IgD-negative memory B cell (primary cell): Measurements from ENCODE around the gene HOXA5. TPM values are rescaled to one million over a fixed set of nuclear protein-coding genes. Genes with fewer than 3 reads are reported as not detected.

Source experiments
- H3K27ac Mint-ChIP-seq, 3 donors: one replicate each; pipeline ENCODE4 v1.8.0; 2020 to 2022; ENCODE audit warnings: mild to moderate bottlenecking in 3 of 3, mixed read lengths in 3 of 3, moderate library complexity in 1 of 3
- H3K27me3 Mint-ChIP-seq: one replicate; pipeline ENCODE4 v1.8.0; 2021; ENCODE audit warnings: mixed read lengths
- H3K36me3 Mint-ChIP-seq: one replicate; pipeline ENCODE4 v1.8.0; 2020; ENCODE audit warnings: mild to moderate bottlenecking, mixed read lengths
- H3K4me1 Mint-ChIP-seq, 3 donors: one replicate each; pipeline ENCODE4 v1.8.0; 2020 to 2022; ENCODE audit warnings: mixed read lengths in 3 of 3, mild to moderate bottlenecking in 1 of 3
- H3K4me3 Mint-ChIP-seq, 4 donors: one replicate each; pipeline ENCODE4 v1.8.0; 2020 to 2022; ENCODE audit warnings: mild to moderate bottlenecking in 4 of 4, mixed read lengths in 4 of 4, moderate library complexity in 3 of 4
- H3K9me3 Mint-ChIP-seq, 3 donors: one replicate each; pipeline ENCODE4 v1.8.0; 2020 to 2021; ENCODE audit warnings: mixed read lengths in 3 of 3, mild to moderate bottlenecking in 1 of 3
- polyA plus RNA-seq: library from polyadenylated mRNA; unstranded; fragments of 300-500 nt; fragmentation: Illumina TruSeq; gene quantifications from one replicate; pipeline ENCODE4 v1.2.3, GENCODE V29; 2021

The HOXA5 gene
- polyA plus RNA-seq, 1 donor from 2014 or later = not detected

DNA sequence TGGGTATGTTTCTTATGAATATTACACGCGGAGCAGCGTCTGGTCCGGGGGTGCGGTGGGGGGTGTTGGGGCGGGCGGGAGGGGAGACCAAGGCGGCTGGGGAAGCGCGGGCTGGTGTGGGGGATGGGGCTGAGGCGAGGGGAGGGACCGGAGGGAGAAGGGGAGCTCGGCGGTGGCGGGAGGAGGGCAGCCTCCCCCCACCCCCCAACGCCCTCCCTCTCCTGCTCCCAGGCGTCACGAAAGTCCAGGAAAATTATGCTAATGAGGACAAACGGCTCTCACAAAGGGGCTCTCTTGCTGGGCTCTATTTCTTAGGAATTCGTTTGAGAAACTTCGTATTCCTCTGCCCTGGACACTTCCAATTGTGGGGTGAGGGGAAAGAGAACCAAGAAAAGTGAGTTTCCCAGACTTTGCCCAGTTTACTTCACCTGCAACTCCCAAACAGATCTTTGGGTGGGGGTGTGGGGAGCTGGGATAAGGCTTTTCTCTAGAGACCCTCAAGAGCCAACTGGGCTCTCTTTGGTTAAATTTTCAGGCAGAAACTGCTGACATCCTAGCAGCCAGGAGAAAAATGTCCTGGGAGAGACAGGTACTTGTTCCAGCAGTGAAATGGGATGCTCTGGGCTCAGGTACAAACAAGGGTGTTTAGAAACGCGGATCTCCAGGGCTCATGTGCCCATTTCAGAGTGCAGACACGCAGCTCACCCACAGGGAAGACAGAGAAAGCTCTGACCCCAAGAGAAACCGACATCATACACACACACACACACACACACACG lies 29.3 kb downstream of the HOXA5 start:
- H3K9me3 Mint-ChIP-seq = no peaks in the 10 kb centered on the region
- no peaks in the 10 kb centered on the region for H3K36me3 Mint-ChIP-seq
- no peak overlapping the region for H3K4me3 Mint-ChIP-seq
- peaks cover 2% of the 10 kb centered on the region for H3K27me3 Mint-ChIP-seq
- no peaks in the 10 kb centered on the region for H3K4me1 Mint-ChIP-seq
- H3K27ac Mint-ChIP-seq = no peak overlapping the region

DNA sequence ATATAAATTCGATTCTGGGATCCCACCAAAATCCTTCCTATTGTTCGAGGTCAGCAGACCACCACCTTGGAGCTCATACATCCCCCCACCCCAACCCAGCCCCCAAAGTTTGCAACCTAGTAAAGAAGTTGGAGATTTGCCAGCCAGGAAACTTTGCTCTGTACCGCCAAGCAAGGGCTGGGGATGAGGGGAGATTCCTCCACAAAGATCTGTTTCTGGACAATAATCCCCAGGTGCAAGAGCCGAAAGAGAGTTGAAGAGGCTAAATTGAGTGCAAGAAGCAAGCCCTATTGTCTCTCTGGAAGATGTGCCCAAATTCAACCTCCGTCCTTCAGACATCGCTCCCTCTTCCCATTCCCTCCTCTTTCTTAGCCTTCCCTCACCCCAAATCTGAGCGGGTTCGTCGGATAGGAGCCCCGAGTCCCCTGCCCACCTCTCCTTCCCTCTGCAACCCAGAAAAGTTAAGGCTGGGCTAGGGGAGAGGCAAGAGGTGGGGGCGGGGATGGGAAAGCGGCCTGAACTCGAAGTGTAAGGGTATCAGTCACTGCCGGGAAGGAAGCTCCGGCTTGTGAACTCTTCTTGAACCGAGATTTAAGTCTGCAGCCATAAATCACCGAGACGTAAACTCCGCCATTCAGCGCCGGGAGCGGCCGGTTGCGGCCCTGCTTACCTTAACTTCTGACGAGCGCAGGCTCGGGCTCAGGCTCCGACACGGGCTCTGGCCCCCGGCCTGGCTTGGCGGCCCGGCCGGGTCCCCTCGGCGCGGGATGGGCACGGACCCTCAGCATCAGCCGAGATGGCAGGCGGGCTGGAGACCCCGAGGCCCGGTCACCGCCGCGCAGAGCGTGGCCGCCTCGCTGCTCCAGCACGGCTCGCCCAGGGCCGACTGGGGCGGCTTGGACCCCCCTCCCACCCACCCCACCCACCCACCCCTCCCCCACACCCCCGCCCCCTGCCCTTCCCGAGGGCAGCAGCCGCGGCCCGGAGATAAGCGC lies 30.2 kb downstream of the HOXA5 start:
- H3K4me3 Mint-ChIP-seq = no peak overlapping the region
- H3K36me3 Mint-ChIP-seq = peaks cover 2% of the 10 kb centered on the region
- H3K9me3 Mint-ChIP-seq = no peaks in the 10 kb centered on the region
- H3K27ac Mint-ChIP-seq = no peak overlapping the region
- H3K27me3 Mint-ChIP-seq = peaks cover 2% of the 10 kb centered on the region
- H3K4me1 Mint-ChIP-seq = no peaks in the 10 kb centered on the region

DNA sequence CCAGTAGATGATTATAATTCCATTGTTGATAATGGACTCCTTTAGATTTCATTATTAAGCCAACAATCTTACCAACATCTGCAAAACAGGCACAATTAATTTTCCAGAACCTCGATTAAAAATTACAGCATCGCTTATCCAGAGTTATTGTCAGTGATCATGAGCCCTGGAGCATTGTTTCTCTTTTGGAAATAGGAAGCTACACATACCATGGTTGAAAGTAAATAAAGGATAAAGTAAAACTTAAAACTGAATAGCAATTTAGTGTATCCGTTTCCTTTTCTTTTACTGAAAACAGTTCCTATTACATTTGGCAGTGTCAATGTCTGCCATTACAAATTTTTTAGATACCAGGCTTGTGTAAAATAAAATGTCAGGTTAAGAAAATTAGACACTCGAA lies 31.1 kb downstream of the HOXA5 start:
- peaks cover 2% of the 10 kb centered on the region for H3K36me3 Mint-ChIP-seq
- no peak overlapping the region for H3K4me3 Mint-ChIP-seq
- H3K4me1 Mint-ChIP-seq = peaks cover 0 to 1% (median 0%) of the 10 kb centered on the region in 3 donors
- no peaks in the 10 kb centered on the region for H3K9me3 Mint-ChIP-seq
- H3K27me3 Mint-ChIP-seq = peaks cover 2% of the 10 kb centered on the region
- H3K27ac Mint-ChIP-seq = no peak overlapping the region

DNA sequence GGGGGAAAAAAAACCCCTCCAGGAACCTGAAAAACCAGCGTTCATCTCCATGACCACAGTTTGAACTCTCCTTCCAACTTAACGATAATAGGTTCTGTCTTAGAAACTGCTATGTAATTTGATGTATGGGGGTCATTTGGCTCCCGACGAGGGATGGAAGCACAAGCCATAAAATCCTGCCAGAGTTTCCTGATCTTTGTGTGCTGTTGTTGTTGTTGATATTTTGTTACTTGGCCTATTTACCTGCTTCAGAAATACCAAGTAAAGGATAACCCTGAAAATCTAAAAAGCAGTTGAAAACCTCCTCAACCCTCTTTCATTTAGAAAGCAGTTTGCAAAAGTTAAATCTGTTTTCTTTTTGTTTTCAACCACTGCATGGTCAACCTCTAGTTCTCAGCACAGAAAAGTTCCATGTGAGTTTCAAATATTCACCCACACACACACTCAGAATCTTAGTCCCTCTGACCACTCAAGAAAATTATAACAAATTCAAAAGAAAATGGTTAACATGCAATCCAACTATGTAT lies 31.7 kb downstream of the HOXA5 start:
- peaks cover 2% of the 10 kb centered on the region for H3K27me3 Mint-ChIP-seq
- no peak overlapping the region for H3K4me3 Mint-ChIP-seq
- H3K27ac Mint-ChIP-seq = no peak overlapping the region
- peaks cover 2% of the 10 kb centered on the region for H3K36me3 Mint-ChIP-seq
- H3K9me3 Mint-ChIP-seq = no peaks in the 10 kb centered on the region
- peaks cover 0 to 1% (median 0%) of the 10 kb centered on the region in 3 donors for H3K4me1 Mint-ChIP-seq

DNA sequence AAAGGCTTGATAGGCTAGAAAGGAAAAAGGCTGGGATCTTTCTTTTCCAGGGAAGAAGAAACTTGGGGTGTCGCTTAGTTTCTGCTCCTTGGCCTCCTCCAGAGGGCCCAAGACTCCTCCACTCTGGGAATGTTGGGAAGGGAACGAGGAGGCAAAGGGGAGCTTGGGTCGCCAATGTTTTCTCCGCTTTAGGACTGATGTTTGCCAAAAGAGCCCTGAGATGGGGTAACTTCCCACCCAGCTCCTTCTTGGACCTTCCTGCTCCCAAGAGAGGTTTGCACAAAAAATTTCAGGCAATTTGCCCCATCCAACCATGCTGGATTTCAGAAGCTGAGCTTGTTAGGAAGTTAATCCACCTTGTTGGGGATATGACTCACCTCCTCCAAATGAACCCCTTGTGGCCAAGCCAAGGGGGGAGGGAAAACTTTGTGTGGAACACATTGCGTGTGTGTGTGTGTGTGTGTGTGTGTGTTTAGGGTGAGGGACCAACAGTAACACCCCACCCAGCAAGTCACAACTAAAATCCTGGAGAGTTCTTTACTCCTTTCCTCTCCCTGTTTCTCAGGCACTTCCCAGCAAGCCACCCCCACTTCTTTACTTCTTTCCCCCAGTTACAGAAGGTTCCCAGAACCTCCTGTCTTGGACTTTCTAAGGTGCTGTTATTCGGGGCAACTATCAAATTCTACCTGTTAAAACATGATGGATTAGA lies 32.3 kb downstream of the HOXA5 start:
- Mint-ChIP-seq H3K4me3 (no peak overlapping the region), H3K27ac (no peak overlapping the region), H3K36me3 (peaks cover 2% of the 10 kb centered on the region), H3K4me1 (peaks cover 0 to 1% (median 0%) of the 10 kb centered on the region in 3 donors), H3K9me3 (no peaks in the 10 kb centered on the region), H3K27me3 (peaks cover 2% of the 10 kb centered on the region)

DNA sequence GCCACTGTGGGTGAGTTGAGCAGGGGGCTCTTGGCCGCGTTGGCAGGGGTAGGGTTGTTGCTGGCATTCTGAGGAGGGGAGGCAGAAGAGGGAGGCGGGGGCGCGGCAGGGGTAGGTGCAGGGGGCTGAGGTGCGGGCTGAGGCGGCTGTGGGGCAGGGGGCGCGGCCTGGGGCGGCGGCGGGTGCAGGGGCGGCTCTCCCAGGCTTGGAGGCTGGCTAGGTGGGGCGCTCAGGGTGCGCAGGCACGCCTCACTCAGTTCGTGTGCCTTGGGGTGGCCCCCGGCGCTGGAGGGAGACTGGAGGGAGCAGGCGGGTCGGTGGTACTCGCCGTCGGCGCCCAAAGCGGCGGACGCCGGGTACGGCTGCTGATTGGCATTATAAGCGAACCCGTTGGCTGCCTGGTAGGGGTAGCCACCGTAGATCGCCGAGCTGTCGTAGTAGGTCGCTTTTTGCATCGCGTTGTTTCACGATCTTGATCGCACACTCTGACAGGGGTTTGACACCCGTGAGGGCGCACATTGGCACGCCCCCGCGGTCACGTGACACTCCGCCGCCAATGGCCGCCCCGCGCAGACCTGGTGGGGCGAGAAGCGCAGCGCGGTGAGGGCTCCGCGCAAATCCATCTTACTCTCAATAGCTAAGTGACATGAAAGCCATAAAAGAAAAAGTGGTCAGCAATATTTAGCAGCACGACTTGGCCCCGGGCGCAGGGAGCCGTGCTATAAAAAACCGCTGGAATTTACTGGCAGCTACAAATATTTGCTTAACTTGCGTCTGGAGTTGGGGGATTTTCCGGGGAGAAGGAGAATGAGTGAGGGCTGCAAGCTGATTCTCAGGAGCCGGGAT lies 33.1 kb downstream of the HOXA5 start:
- H3K27me3 Mint-ChIP-seq = peaks cover under 1% of the 10 kb centered on the region
- no peaks in the 10 kb centered on the region for H3K9me3 Mint-ChIP-seq
- no peak overlapping the region for H3K27ac Mint-ChIP-seq
- H3K4me1 Mint-ChIP-seq = peaks cover 0 to 1% (median 0%) of the 10 kb centered on the region in 3 donors
- no peak overlapping the region for H3K4me3 Mint-ChIP-seq
- H3K36me3 Mint-ChIP-seq = peaks cover 2% of the 10 kb centered on the region

DNA sequence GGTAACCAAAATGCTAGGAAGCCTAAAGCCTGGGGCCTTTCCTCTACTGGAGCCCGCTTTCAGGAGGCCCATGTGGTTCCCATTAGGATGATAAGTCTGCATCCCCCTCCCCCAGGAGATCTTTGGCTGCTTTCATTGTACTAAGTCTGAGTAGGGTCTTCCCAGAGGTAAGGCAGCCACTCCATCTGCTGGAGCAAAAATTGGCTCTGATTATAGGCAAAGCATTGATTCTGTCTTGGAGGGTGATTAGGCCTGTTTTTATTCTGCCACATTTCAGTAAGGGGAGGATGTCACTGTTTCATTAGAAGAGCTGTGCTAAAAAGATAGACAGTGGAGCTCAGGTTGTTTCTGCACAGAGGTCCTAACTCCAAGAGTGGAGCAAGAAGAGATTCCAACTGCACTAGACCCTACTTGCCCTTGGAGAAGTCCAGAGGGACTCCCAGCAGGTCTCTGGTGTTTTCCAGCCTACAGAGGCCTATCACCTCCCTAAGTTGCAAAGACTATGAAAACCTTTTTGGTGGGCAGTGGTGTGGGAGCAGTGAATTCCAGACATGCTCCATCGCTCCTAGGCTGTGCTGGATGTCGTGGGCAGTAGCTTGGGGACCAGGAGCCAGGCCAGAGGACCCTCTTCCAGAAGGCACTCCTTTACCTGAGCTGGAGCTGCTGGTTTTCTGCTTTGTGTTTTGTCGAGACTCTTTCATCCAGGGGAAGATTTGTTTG lies 33.9 kb downstream of the HOXA5 start:
- H3K36me3 Mint-ChIP-seq = peaks cover 2% of the 10 kb centered on the region
- H3K4me3 Mint-ChIP-seq = no peak overlapping the region
- peaks cover 0 to 1% (median 0%) of the 10 kb centered on the region in 3 donors for H3K4me1 Mint-ChIP-seq
- H3K9me3 Mint-ChIP-seq = no peaks in the 10 kb centered on the region
- peaks cover 3% of the 10 kb centered on the region for H3K27me3 Mint-ChIP-seq
- H3K27ac Mint-ChIP-seq = no peak overlapping the region

DNA sequence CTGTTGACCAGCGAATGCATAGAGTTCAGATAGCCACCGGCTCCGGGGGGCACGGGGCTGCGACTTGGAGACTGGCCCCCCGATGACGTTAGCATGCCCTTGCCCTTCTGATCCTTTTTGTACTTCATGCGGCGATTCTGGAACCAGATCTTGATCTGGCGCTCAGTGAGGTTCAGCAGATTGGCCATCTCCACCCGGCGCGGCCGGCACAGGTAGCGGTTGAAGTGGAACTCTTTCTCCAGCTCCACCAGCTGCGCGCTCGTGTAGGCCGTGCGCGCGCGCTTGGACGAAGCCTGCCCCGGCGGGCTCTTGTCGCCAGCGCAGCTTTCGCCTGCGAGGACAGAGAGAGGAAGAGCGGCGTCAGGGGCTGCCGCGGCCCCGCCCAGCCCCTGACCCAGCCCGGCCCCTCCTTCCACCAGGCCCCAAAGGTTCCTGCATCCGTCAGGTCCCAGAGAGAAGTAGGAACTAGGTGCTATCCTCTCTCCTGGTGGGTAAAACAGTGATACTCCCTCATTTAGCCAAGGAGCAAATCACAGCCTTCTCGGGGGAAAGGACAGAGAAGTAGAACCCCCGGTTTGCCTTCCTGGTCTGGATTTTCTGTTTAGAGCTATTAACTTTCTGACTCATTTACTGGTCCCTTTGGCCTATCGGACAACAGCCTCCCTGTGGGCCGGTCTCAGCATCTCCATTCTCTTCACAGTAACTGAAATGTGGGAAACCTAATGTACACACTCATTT lies 34.9 kb downstream of the HOXA5 start:
- Mint-ChIP-seq H3K9me3 (no peaks in the 10 kb centered on the region), H3K4me1 (peaks cover 1 to 4% (median 4%) of the 10 kb centered on the region in 3 donors), H3K27me3 (peaks cover 12% of the 10 kb centered on the region), H3K4me3 (no peak overlapping the region), H3K36me3 (peaks cover 2% of the 10 kb centered on the region), H3K27ac (no peak overlapping the region)

DNA sequence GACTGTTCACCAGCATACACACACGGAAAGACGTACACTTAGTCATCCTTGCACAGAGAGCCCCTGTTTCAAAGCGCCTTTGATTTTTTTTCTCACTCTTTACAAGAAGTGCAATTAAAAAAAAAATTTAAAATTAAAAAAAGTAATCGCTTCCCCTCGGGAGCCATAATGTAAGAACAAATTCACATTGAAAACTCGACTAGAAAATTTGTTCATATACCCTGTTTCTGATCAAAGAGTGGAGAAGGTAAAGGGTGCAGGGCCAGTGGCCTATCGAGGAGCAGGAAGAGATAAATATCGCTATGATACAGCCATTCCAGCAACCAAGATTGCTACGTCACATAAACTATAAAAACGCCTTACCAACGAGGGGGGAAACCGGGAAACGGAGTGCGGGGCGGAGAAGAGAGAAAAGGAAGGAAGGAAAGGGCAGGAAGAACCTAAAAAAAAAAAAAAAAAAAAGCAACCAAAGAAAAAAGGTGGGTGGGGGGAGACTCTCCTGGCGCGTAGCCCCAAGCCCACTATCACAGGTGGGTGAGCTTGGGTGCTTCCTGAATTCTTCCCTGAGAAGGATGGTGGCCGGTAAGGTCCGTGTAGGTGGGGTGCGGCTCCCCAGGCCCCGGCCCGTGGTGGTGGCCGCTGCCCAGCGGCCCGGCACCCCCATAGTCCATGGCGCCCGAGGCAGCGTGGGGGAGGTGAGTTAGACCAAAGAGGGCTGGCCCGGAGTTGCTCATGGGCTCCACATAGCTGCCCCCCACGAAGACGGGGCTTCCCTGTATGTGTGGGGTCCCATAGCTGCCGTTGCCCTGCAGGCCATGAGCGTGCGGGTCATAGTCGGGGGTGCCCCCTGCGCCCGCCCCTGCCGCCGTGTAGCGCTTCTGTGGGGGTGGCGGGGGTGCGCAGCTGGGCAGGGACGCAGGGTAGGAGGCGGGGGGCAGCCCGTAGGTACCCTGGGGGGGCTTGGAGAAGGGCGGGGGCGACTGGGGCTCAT lies 35.8 kb downstream of the HOXA5 start:
- peaks cover 21% of the 10 kb centered on the region for H3K27me3 Mint-ChIP-seq
- no peak overlapping the region for H3K27ac Mint-ChIP-seq
- peaks cover 2% of the 10 kb centered on the region for H3K36me3 Mint-ChIP-seq
- H3K4me3 Mint-ChIP-seq = no peak overlapping the region
- no peaks in the 10 kb centered on the region for H3K9me3 Mint-ChIP-seq
- H3K4me1 Mint-ChIP-seq = peaks cover 1 to 9% (median 6%) of the 10 kb centered on the region in 3 donors

DNA sequence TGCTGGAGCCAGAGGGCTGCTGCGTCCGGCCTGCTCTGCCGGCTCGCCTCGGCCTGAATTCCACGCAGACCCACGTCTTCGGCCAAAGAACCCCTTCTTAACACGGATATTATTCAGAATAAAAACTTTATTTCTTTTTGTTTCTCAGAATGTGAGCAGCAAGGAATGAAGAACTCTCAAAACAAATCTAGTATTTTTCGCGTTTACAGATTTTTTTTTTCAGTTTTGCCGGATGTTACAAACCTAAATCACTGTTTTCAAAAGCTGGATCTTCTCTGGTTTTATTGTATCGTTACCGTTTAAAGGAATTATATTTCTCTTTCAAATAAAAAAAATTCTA lies 36.6 kb downstream of the HOXA5 start:
- Mint-ChIP-seq H3K27me3 (peaks cover 27% of the 10 kb centered on the region), H3K9me3 (no peaks in the 10 kb centered on the region), H3K27ac (no peak overlapping the region), H3K36me3 (peaks cover 2% of the 10 kb centered on the region), H3K4me1 (peaks cover 1 to 15% (median 12%) of the 10 kb centered on the region in 3 donors), H3K4me3 (no peak overlapping the region)

DNA sequence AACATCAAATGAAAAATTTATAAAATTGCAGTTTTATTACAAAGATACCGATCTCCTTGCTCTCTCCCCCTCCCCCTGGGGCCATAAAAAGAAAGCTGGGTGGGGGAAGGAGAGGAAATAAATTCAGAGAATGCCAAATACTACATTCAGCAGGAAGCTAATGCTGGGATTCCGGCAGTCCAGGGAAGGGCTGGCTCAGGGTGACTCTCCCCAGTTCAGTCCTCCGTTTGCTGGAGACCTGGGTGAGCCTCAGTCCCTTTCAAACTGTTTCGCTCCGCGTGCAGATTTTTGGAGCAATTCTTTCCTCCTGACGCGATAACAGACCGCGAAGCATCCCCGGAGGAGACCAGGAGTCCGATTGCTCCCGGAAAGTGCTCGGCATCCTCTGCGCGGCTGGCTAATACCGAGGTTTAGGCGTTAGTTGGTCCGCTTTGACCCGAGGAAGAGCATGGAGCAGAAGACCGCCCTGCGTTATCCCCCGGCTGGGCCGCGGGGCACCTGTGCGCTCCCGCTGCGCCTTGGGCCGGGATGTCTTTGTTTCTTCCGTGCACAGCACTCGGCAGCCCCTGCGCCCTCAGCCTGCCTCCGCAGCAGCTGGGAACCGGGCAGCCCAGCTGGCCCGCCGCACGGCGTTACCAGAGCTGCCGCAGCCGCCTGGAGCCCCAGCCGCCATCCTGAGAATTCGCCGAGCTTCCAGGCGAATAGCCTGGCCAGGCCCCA lies 37.1 kb downstream of the HOXA5 start:
- H3K4me3 Mint-ChIP-seq = no peak overlapping the region
- peaks cover 5 to 19% (median 12%) of the 10 kb centered on the region in 3 donors for H3K4me1 Mint-ChIP-seq
- peaks cover 2% of the 10 kb centered on the region for H3K36me3 Mint-ChIP-seq
- H3K9me3 Mint-ChIP-seq = no peaks in the 10 kb centered on the region
- peaks cover 31% of the 10 kb centered on the region for H3K27me3 Mint-ChIP-seq
- H3K27ac Mint-ChIP-seq = no peak overlapping the region
